ENCODE results near the gene CEP89. TPM values are rescaled to one million over a fixed set of nuclear protein-coding genes. Genes with fewer than 3 reads are reported as not detected.

The CEP89 gene
- total RNA-seq (2022; extraction: Qiagen RNA extraction) = 39.8 to 48.7 TPM (median 45.8 TPM) in 5 replicates

DNA sequence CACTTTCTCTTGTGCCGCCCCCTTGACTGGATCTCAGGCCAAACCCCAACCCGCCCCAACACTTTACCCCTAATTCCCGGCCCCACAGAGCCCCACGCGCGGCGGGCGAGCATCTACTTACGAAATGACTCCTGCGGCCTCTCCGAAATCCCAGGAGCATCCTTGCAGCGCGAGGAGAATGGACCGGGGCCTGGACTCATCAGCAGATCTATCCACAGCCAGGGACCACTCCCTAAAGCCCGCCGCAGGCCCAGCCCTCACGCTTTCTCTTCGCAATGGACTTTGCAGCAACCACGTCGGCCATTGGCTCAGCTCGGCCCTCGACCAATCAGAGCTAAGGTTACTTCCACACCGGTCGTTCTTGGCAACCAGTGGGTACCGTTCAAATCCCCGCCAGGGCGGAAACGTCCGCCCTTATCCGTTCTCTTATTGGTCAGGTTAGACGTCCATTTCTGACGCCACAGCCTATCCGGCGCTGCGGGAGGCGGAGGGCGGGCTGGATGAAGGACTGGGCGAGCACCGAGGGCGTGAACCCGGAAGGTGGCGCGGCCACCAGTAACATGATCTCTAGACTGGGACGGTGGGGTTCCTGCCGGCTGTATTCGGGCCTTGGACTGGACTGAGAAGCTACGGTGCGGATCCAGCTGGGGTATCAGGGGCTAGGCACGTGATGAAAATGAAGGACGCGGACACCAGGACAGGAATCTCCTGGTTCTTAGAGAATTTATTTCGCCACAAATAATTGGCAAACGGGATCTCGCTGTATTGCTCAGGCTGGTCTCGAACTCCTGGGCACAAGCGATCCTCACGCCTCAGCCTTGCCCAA is at the start of gene CEP89, which contains the start of gene FAAP24:
Gene CEP89 (minus strand): TSS at position 244 of the 826 bp plus-strand sequence. CDS start 84 bp downstream, at position 160.
Gene FAAP24 (plus strand): TSS at position 528 of the 826 bp plus-strand sequence. CDS start 955 bp downstream, outside the sequence.

GRCh38 chr19:32869369-32869965 is 102.3 kb downstream of the CEP89 start, which contains the start of gene SLC7A9:
TSS of gene SLC7A9 (minus strand) at chr19:32869767. CDS start at chr19:32868534, 1,233 bp downstream.

Other genes starting within 250 kb of the CEP89 start
- 0.15 to 0.53 TPM (median 0.30 TPM) in 5 replicates for gene SLC7A9, start 102.2 kb downstream of the CEP89 start, total RNA-seq (2022; extraction: Qiagen RNA extraction)
- gene FAAP24, start 284 bp upstream of the CEP89 start, total RNA-seq (2022; extraction: Qiagen RNA extraction) = 14.2 to 16.0 TPM (median 15.3 TPM) in 5 replicates
- gene RHPN2, start 92.9 kb upstream of the CEP89 start, total RNA-seq (2022; extraction: Qiagen RNA extraction) = 40.4 to 53.6 TPM (median 46.2 TPM) in 5 replicates
- gene GPATCH1, start 109.2 kb upstream of the CEP89 start, total RNA-seq (2022; extraction: Qiagen RNA extraction) = 12.8 to 15.2 TPM (median 13.4 TPM) in 5 replicates
- gene WDR88, start 160.2 kb upstream of the CEP89 start, total RNA-seq (2022; extraction: Qiagen RNA extraction) = 0.16 TPM in 1 of 5 replicates, not detected in the others
- 34.3 to 52.9 TPM (median 50.7 TPM) in 5 replicates for gene LRP3, start 222.4 kb upstream of the CEP89 start, total RNA-seq (2022; extraction: Qiagen RNA extraction)